H1 (cell line): ENCODE results near the gene ETNK1.

Source experiments
- EZH2 ChIP-seq: fragments of 200-600 bp; sonication (generic); IDR thresholded peaks from 2 replicates; pipeline ENCODE4 v1.7.1; 2012; ENCODE audit warnings: low read depth, mild to moderate bottlenecking, moderate library complexity, low read length, inconsistent platforms; ENCODE audit not compliant: severe bottlenecking
- RFX5 ChIP-seq: IDR thresholded peaks from 2 replicates; pipeline ENCODE4 v1.6.1; 2011; ENCODE audit warnings: low read depth, low read length, improper control_type of control experiment, borderline replicate concordance
- SP2 ChIP-seq: IDR thresholded peaks from 2 replicates; pipeline ENCODE4 v1.6.1; 2012; ENCODE audit warnings: mild to moderate bottlenecking, low read length, inconsistent platforms

- TF ChIP-seq RFX5 (no peak), SP2 (no peak), EZH2 (no peak)
These were observed 31.1 kb upstream of the ETNK1 start for GRCh38 chr12:22593864-22594263.
